Adrenal gland (tissue), 5 donors: Measurements from ENCODE around the gene ORMDL3.

Experiments used
- CTCF ChIP-seq, 6 experiments: fragments of 450-650 bp in 4 of 6; fragments of 200-600 bp in 2 of 6; sonication (generic) in 1 of 6; IDR thresholded peaks; 1 replicate in 5 of 6; 2 replicates in 1 of 6; pipeline versions ENCODE4 v1.5.1 to v1.8.0; 2016 to 2021; ENCODE audit warnings: antibody characterized with exemption in 6 of 6, mild to moderate bottlenecking in 2 of 6, moderate library complexity in 1 of 6
- POLR2A ChIP-seq, 2 donors: fragments of 450-650 bp; IDR thresholded peaks; one replicate each; pipeline ENCODE4 v1.6.1; 2017; ENCODE audit warnings: antibody characterized with exemption in 2 of 2, mild to moderate bottlenecking in 2 of 2, moderate library complexity in 1 of 2
- donor health status: DM: no; HTN: no; CAD: no.

- TF ChIP-seq POLR2A (IDR thresholded peaks at IDR 0.05) (no peak), CTCF (IDR thresholded peaks at IDR 0.05) (no peak)
Measured at GRCh38 chr17:39871801-39872200, 55.6 kb downstream of the ORMDL3 start.
